Measurements from ENCODE around the gene RPA1.

- TF ChIP-seq CTCF (IDR thresholded peaks at IDR 0.05; ENCODE audit: low read depth, low read length) (no peak), POLR2A (IDR thresholded peaks at IDR 0.05; ENCODE audit: extremely low read depth, insufficient read length) (no peak), MAX (IDR thresholded peaks at IDR 0.05; ENCODE audit: low read depth, low read length) (no peak), MYC (IDR thresholded peaks at IDR 0.05; ENCODE audit: low read depth, low read length) (no peak)
Observed at GRCh38 chr17:1797323-1797722, 32.5 kb upstream of the RPA1 start.

Data from NB4 (cell line).